Activated gamma-delta T cell (primary cell): ENCODE measurements around the gene THAP7.

Experiments
- DNase-seq: peaks from one replicate; lab custom pipeline; 2025; lab: John Stamatoyannopoulos, UW

Gene THAP7

DNA sequence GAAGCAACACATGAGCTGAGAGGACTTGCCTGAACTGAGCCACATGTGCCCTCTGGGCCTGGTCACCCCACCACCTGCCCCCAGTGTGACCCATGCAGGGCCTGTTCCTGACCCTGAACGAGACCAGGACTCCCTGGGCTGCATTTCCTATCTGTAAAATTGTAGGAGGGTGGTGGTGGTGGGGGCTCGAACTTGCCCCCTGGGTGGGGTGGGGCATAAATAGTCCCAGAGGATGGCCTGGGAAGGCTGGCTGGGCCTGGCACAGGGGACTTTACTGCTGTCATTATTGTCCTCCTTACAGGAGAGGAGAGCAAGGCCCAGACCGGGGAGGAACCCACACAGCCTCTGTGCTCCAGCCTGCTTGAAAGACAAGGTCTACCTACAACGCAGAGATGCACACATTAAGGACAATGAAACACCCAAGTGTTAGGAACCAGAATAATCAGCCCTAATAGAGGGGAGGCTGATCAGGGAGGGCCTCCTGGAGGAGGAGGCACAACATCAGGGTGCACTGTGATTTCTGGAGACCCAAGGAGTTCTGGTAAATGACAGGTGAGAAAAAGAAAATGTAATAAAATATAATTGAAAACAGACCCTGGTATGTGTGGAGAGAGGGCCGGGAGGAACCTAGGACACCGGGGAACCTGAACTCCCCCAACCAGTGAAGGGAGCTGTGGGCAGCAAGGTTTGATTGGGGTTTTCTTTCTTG is 37.7 kb downstream of the THAP7 start:
- DNase-seq: no peak

DNA sequence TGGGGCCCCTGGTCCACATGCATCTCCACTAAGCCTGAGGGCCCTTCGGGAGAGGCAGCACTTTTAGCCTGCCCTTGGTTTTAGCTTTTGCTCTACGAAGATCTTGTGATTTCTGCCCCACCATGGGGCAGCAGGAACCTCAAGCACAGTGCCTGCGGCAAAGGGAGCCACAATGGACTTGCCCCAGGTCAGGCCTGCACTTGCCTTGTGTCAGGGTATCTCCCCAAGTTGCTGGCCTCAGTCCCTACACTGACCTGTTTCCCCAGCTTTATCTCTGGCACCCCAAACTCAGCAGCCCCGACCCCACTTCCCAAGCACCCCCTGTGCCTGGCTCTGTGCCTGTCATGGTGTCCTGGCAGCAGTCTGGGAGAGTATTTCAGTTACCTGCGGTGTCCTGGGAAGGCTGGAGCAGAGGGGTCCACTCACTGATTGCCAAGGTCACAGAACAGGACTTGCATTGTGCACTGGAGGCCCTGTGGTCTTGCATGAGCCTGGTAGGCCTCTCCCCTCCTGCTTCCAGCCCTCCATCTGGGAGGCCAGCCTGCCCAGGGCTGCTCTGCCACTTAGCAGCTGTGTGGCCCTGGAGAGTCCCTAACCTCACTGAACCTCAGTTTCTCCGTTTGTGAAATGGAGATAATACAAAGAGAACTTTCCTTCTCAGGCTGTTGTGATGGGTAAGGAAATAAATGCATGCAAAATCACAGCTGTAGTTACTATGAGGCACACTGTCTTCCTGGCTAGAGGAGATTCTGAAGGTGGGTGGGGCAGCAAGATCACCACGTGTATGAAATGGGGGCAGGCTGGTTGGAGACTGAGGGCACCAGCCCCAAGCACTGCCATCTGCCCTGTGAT is 38.5 kb downstream of the THAP7 start:
- DNase-seq: no peak

GRCh38 chr22:20962491-20962945 is 39.4 kb downstream of the THAP7 start:
- DNase-seq: no peak

GRCh38 chr22:20960609-20961008 is 41.3 kb downstream of the THAP7 start:
- DNase-seq: no peak

DNA sequence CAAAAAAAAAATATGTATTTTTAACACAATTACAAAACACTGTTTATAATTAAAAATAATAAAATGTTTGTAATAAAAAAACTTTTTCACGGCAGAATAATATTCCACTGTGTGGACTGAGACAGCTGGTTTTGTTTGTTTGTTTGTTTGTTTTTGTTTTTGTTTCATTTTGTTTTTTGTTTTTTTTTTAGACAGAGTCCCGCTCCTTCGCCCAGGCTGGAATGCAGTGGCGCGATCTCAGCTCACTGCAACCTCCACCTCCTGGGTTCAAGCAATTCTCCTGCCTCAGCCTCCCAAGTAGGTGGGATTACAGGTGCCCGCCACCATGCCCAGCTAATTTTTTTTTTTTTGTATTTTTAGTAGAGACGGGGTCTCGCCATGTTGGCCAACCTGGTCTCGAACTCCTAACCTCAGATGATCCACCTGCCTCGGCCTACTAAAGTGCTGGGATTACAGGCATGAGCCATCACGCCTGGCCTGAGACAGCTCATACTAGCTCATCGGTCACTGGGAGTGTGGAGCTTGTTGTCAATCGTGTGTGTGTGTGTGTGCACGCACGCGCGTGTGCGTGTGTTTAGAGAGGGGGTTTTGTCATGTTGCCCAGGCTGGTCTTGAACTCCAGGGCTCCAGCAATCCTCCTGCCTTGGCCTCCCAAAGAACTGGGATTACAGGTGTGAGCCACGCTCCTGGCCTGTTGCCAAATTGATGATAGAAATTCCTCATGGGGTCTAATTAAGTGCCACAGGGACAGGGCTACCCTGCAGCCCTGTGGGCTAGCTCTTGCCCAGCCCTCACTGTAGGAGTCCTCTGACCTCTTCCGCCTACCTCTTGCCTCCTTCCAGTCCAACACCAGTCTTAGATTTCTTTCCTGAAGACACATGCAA is 42.1 kb downstream of the THAP7 start:
- no peak for DNase-seq

DNA sequence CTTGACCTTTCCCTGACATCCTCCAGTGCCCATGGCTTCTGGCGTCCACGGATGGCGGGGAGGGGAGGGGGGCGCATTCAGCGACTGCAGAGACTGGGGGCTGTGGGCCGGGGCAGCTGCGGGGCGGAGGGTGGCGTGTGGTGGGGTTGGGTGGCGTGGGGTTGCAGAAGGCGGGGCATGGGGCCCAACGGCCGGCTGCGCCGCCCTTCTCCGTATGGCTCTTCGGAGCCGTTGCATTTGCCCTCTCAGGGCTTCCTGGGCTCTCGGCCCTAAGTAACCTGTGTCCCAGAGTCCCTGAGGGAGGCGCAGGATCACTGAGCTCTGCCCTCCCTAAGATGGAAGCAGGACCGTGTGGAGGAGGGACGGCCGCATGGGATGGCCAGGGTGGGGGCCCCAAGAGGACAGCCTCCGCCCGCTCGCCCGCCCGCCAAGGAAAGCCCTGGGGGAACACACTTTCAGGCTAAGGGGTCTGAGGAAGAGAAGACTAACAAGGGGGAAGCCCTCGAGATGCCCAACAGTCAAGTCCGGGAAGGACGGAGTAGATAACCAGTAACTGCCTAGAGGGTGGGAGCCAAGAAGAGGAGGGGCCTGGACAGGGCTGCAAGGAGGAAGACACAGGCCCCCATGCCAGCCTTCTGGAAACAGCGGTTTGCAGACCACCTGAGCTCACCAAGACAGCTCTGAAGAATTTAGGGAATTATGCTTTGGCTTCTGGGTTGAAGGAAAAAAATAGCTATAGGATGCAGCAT is 44.1 kb downstream of the THAP7 start:
- no peak for DNase-seq

DNA sequence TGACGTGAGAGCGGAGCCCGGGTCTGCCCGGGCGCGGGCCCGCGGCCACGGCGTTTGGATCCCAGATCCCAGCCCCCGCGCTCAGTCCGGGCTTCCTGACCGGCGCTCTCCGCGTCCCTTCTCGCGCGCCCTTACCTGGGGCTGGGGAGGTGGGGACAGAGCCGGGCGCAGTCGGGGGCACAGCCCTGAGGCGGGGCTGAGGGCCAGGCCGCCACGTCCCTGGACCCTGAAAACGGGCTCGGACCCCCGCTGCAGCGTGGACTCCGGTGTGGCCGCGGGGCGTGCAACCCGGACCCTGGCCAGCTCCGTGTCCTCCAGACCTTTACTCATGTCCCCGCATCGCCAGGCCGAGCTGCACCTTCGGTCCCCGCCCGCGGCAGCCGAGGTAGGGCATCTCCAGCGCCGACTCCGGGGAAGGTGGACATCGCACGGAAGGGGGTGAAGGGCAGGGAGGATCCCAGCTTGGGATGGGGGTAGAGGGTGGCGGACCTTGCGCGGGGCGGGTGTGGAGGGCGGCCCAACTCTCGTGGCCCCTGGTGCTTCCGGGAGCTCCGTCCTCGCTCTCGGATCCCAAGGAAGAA is 44.7 kb downstream of the THAP7 start:
- DNase-seq: no peak

DNA sequence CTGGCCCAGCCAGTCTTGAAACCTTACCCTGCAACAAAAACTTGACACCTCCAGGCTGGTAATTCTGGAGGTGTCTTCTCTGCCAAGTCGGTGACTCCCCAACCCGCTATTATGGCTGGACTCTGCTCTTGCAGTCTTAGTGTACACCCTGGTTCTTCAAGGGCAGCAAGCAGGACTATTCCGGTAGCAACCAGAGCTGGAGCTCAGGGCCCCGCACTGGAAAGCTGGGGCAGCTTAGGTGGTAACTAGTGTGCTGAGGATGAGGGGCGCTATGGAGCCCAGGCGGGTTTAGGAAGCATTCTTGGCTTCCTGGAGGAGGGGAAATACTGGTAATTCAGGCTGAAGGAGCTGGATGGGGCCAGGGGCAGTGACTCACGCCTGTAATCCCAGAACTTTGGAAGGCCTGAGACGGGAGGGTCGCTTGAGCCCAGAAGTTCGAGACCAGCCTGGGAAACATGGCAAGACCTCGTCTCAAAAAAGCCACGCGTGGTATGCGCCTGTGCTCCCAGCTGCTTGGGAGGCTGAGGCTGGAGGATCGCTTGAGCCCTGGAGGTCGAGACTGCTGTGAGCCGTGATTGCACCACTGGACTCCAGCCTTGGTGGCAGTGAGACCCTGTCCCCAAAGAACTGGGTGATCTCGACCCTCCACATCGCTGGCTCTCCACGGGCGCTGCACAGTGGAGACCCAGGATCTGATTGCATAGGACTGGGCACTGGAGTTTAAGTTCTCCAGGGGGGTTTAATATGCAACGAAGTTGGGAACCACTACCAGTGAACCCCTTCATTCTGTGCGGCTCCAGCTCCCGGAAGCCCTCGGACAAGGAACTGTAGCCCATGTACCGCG is 45.4 kb downstream of the THAP7 start:
- no peak for DNase-seq

DNA sequence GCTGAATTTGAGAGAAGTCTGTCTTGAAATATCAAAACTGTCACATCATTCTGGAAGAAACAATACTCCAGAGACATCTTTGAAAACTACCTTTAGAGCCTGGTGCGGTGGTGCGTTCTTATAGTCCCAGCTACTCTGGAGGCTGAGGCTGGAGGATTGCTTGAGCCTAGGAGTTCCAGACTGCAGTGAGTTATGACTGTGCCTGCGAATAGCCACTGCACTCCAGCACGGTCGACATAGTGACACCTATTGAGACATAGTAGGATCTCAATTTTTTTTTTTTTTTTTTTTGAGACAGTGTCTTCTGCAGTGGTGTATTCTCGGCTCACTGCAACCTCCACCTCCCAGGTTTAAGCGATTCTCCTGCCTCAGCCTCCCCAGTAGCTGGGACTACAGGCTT is 46.4 kb downstream of the THAP7 start:
- no peak for DNase-seq

DNA sequence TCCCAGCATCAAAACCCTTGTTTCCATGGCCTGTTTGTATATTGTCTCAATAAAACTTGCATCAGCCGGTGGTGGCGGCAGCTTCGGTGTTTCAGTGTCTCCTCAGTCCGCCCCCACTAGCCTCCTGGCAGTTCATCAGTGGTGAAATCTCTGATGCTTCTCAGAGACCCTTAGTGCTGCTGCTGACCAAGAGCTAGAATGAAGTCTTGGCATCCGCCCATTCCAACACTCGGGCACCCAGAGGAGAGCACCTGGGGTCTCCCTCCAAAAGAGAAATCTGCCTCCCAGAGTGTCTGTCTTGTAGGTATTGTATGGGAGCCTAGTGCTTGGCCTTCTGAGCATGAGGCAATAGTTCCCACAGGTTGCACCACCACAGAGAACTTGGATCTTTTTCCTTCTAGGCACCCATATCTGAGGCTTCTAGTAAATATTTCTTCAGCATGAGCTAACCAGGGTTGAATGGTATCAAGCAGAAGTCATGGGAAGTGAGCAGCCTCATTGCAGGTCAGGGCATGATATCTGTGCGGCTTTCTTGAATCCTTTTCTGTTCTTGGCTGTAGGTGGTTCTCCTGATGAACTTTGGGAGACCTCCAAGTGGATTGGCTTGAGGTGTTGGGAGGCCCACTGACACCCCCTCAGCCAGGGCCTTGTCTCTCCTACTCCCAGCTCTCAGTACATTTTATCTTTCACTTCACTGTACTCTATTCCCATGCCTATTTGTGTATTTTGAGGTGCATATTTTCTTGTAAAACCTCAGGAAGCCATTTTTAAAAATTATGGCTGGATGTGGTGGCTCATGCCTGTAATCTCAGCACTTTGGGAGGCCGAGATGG is 48.0 kb downstream of the THAP7 start:
- no peak for DNase-seq

DNA sequence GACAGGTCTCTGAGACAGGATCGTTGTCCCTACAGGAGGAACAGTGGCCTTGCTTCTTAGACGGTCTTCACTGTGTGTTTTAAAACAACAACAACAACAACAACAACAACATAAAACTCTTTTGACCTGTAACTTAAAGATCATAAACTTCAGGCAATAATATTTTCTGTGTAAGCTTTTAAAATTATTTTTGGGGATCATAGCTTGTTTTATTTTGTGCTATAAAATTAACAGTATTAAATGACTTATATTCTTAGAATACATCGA is 48.6 kb downstream of the THAP7 start:
- DNase-seq: no peak

DNA sequence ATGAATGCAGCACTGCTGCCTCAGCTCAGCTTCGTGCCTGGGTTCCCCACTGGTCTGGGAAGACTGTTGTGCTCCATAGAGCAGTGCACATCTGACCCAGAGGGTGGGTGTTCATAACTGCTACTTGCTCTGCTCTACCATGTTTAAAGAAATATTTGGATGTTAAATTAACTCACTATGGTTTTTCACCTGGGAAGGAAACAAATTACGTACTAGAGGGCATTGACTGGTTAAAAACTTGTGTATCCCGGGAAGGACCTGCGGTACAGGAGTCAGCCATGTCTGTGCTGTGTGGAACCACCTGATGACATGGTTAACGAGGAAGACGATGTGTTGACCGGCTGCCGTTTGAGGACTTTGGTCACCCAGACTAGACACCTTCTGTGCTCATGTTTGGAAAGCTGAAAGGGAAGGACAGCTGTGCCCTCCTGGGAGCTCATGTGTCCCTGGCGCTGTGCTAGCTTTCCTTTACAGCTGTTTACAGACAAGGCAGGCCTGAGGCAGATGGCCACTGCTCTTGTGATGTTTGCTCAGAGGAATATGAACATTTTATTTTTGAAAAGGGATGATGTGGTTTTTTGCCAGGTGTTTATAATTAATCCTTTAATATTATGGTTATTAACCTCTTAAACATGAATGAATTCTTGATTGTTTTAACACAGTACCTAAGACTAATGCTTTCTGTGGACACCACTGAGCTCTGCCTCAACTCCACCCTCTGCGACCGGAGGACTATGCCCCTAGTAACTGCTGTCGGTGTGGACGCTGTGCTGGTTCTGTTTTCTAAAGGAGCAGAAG is 49.2 kb downstream of the THAP7 start:
- DNase-seq: no peak

- no peak for DNase-seq
Measured at GRCh38 chr22:20951932-20952380, 50.0 kb downstream of the THAP7 start.

- DNase-seq: no peak
Measured at GRCh38 chr22:20951151-20951931, 50.6 kb downstream of the THAP7 start.

DNA sequence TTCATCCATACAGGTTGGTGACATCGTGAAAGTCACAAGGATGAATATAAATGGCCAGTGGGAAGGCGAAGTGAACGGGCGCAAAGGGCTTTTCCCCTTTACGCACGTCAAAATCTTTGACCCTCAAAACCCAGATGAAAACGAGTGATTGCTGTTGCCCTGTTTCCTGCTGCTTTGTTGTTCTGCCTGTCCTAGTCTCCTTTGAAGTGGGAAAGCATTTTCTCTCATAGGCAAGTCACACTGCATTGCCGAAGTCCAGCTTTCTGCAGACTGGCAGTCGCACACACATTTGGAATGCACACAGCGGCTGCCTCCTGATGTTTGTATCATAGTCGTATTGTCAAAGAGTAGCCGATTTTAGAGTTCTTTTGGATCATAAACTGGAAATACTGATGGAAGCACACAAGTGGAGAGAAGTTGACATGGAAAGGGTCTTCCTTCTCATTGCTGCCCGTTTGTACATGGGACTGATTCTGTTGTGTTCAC is 52.2 kb downstream of the THAP7 start:
- no peak for DNase-seq
